Measurements from ENCODE around the gene NATD1. TPM values are rescaled to one million over a fixed set of nuclear protein-coding genes. Genes with fewer than 3 reads are reported as not detected.
"Not testable (repeated sequence)": the region's sequence is repeated elsewhere in the genome, so short reads cannot be mapped to it uniquely, and the experiment has no call there.

The NATD1 gene
- total RNA-seq, 1 donor from 2014 or later = 20.6 TPM

DNA sequence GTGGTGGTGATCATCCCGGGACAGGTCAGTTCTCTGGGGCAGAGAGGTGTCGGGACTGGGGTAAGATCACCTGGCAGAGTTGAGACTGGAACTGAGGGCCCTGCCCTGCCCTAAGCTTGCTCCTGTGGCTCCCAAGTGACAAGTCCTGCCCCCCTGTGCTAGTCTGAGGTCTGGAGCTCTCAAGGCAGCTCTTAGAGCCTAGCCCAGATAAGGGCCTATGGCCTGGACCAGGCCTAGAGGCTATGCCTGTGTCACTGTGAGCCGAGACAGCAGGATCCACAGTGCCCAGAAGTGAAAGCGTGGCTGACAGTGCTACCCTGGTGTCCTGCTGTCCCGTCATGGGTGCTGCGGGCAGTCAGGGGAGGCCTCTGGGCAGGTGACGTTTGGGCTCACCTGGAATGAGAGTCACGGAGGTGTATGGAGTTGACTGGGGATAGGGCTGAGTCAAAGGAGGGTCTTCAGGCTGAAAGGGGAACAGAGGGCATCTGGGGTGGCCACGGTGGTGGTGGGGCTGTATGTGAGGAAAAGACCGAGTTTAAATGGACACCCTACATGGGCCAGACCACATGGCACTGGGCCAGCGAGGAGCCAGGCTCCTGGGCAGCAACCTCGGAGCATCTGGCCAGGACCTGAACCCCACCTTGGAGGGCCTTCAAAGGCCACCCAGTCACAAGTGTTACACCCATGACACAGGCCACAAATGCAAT is 5.5 kb downstream of the NATD1 start:
- no peak for DNase-seq (ENCODE audit: low spot score)

DNA sequence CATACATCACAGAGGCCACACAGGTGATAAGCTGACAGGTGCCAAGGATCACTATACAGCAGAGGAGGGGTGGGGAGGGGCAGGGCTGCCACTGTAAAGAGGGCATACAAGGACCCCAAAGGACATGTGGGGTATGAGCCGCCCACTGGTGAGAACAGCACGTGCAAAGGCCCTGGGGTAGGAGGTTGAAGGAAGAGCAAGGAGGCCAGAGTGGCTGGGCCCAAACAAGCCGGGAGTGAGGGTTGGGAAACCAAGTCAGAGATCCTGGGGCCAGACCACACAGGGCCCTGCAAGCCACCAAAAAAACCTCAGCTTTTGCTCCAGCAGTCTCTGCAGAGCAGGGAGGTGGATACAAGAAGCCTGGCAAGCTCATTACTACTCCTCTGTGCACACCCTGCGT is 6.5 kb downstream of the NATD1 start:
- no peak for DNase-seq (ENCODE audit: low spot score)

DNA sequence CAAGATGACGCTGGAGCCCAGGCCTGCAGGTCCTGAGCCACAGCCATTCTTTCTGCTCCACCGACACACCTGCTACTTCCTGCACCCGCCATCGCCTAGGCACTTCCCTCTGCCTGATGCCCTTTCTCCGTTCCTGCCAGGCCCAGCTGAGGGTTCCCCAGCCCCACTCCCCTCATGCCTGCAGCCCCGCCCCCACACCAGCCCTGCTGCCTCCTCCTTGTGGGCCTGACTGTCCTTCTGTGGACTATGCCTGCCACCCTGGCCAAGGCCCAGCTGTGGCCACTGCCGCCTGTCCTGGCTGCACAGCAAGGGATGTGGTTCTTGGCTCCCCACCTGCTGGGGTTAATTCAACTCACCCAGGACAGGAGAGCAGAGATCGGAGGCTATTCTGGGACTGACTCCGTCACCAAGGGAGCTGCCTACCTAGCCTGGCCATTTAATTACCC is 7.5 kb downstream of the NATD1 start:
- DNase-seq (ENCODE audit: low spot score) = no peak

DNA sequence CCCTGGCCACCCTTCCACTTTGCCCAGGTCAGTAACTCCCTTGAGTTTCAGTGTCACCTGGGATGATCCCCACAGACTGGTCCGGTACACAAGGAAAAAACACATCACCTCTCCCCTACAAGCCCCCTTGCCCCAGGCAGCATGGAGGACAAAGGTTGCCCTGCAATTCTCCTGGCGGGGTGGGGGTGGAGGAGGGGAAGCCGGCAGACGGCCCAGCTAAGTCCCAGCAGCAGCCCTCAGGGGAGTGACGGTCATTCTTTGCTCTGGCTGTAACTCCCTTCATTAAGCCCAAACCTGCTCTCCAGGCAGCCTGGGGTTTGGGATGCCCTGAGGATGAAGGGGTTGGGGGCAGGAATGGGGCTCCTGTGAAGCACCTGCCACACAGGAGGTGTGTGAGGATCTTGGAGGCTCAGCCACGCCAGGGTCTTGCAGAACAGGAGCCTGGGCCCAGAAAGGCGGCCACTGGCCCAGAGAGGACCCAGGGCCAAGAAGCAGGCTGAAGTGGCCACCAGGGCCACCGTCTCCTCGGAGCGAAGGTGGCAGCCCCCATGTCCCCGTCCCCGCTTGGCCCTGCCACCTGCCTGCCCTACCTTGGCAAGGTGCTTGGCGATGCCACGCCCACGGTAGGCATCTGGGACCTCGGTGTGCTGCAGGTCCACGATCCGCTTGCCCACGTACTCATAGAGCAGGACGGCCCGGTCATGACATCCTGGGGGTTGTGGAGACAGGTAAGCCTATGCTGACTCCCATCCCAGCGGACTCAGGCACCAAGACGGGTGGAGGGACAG is 9.5 kb downstream of the NATD1 start:
- no peak for DNase-seq (ENCODE audit: low spot score)

DNA sequence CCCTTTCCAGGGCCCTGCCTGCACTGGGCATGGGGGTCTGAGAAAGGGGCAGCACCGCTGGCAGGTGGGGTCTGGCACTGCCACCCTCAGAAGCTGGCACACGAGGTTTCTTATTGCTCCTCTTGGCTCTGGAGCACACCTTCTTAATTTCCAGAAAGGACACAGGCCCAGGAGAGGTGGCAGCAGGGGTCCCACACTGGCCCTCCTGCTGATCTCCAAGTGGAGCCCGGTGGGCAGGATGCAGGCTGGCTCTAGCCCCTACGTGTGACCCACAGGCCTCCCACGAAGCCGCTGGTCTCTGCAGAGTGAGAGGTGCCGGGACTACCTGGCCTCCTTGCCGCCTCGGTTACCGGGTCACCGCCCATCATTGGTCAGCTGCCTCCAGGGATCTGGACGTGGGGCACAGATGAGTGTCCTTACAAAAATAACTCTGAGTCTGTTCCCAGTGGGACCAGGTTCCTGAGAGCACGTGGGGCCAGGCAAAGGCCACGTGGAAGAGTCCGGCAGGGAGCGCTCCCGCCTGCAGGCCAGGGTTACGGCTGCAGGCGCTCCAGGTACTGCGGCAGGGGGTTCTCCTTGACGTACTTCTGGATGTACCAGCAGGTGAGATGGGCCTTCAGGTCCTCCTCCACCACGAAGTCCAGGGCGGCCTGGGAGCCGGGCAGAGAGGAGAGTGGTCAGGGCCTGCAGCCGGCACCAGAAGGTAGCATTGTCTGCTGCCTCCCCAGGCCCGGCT is 10.3 kb downstream of the NATD1 start:
- no peak for DNase-seq (ENCODE audit: low spot score)

DNA sequence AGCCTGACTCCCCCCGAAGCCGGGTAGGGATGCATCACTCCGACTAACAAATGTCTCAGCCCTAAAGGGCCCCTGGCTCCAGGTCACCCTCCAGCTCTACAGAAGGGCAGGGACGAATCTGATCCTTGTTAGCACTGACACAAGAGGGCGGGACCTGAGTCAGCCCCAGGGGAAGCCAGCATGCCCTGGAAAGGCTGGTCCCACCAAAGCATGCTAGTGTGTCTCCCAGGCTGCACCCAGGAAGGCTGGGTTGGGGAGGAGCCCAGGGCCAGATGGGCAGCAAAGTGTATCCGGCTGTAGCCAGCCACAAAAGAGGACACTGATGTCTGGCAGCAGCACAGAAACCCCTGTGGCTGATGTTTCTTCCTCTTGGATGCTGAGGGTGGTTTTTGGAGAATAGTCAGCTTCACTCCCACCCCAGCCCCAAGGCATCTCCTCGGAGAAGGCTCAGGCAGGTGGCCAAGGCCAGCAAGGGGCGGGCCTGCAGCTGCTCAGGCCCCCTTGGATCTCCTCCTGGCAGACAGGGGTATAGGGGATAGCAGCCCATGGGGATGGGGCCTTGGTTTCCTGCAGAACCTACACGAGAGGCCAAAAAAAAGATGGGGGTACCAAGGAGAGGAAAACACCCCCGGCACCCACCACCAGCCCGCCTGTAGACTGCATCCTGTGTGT is 11.0 kb downstream of the NATD1 start:
- DNase-seq (ENCODE audit: low spot score) = no peak

DNA sequence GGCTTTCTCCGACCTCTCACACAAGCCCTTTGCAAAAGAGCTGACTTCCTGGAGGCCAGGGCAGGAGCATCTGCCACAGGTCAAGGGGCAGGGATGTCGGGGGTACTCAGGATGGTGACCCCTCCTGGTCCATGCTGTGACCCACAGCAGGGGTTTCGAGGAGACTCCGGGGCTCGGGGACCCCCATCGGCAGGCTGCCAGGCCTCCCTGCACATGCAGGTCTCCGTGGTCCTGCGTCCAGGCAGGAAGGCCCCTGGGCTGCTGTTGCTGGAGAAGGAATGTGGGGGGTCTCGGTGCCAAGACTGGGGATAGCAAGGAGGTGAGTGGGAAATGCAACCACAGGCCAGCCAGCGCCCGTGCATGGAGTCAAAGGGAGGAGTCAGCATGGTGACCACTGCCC is 11.6 kb downstream of the NATD1 start:
- DNase-seq (ENCODE audit: low spot score) = no peak

DNA sequence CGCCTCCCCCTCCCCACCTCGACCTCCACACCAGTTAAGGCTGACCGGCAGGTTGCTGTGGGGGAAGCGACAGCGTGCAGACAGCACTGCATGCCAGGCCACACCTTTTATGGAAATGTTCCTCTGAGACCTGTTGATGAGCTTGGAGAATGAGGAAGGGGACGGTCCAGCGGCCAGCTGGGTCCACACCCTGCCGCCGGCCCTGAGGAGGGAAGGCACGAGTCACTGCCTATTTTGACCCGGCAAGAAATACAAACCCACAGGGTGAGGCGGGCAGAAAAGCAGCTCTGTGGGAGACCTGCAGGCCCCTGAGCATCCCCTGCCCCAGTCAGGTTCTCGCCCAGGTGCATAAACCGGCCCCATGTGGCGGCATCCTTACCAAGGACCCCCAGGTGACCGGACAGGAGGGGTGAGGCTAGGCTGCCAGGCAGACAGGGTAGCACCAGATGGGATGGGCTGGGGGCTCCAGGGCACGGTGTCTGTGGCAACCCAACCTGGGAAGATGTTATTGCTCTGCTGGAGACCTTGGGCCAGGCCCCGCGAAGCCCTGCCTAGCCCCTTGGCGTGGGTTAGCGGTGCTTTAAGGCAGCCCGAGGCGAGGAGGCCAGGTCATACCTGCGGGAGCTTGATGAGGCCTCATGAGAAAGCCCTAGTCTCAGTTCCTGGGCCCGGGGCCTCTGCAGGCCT is 12.7 kb downstream of the NATD1 start:
- DNase-seq (ENCODE audit: low spot score) = no peak

DNA sequence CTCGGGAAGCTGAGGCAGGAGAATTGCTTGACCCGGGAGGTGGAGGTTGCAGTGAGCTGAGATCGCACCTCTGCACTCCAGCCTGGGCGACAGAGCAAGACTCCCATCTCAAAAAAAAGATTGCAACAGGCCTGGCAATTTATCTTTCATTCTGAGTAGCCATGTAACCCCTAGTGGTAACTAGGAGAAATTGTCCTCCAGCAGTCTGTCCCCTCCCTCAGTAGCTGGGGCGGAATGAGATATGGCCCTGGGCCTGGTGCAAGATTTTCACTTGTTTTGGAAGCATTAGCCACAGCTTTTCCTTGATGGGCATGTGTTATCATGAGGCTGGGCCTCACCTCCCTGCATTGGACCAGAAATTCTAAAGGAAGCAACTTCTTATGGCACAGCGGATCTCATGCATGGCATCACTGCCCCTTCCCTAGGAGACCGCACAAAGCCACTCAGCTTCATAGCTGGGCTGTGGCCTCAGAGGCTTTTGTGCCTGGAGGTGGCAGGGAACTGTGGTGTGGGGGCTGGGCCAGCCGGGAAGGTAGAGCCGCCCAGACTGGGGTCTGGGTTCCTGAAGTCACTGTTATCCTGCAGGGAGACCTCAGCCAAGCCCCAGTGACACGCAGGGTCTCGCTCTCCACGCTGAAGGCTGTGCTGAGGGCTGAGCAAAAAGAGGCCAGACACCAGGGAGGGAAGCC is 13.4 kb downstream of the NATD1 start:
- DNase-seq (ENCODE audit: low spot score) = no peak

DNA sequence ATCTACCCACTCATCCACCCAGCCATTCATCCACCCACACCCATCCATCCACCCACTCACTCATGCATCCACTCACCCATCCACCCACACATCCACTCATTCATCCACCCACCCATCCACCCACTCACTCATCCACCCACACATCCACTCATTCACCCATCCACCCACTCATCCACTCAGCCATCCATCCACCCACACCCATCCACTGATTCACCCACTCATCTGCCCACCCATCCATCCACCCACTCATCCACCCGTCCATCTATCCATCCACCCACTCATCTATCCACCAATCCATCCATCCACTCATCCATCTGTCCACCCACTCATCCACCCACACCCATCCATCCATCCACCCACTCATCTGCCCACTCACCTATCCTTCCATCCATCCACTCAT is 17.3 kb downstream of the NATD1 start:
- no peak for DNase-seq (ENCODE audit: low spot score)

DNA sequence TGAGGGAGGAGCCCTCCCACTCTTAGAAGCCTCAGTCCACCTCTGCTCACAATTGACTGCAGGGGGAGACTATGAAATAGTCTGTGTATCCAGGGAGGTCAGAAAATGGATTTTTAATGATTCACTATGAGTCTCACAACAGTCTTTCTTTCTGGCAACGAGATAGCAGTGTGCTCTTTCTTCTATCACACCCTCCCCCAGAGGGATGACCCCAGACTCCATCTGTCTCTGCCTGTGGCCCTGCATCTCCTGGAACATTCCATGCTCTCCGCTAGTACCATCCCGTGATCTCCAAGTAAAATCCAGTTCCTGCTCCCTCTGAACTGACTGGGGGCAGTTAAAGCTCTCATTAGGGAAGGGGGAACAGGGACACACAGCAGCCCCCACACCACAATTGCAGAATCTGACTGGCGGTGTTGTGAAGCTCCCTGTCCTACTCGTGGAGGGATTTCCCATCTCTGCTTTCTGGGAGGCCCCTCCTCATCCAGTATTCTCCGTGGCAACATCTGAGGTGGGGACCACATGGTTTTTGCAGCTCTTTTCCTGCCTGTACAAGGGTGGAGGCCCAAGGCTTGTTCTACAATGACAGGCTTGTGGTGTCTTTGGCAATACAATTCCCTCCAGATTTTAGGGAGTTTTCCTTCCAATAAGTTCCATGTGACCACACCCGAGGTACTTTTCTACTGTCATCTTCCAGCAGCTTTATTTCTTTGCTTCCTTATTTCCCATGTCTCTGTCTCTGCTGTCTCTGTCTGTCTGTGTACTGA is 19.4 kb downstream of the NATD1 start:
- DNase-seq (ENCODE audit: low spot score) = no peak

DNA sequence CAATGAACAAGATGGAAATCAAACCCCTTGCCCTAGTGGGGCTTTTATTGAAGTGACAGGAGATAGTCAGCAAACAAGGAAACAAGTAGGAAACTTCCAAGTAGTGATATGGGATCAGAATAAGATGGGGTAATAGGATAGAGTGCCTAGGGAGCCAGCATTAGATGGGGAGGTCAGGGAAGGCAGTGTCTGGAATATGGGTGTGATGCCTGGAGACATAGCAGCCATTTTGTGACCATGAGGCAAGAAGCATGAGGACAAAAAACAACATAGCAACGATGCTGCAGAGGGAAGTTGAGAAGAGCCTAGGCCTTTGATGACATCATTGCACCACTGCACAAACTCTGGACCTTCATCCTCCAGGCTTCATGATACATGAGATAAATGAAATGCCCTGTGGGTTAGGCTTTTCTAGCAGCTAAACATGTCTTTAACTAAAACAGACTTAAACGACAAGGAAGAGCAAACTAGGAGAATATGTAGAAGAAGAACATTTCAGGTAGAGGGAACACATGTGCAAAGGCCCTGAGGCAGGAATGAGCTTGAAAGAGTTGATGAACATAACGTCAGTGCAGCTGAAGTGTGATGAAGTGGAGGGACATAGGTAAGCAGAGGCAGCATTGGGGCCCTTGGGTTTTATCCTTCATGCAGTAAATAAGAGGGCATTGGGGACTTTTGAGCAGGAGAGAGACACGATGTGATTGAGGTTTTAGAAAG is 21.0 kb downstream of the NATD1 start:
- no peak for DNase-seq (ENCODE audit: low spot score)

DNA sequence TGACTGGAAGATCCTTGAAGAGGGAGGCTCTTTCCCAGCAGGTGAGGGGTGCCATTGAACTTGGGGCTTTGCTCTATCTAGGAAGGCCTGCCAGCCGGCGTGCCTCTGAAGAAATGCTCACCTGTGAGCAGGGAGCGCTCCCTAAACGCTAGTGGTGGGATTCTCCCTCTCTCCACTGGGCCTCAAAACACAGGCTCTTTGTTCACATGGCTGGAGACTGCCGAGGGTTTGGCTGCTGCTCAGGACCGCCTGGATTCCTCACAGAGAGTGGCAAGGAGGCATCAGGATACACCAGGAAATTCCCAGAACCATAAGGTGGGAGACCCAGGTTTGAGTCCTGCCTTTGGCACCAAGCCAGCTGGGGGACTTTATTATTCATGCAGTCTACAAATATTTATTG is 21.7 kb downstream of the NATD1 start:
- no peak for DNase-seq (ENCODE audit: low spot score)

DNA sequence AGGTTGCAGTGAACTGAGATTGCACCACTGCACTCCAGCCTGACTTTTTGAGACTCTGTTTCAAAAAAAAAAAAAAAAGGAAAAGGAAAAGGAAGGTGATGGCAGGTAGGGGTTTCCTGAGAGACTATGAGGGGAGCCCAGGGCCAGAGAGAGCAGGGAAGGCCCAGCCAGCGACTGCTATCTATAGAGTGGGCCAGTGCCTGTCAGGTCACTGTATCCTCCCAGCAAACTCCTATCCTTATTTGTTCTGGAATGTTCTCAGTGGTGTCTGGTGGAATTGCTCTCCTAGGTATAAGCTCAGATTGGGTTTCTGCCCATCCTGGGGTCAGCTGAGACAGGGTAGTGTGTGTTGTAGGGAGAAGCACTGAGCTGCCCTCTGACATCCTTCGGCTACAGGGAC is 24.4 kb downstream of the NATD1 start:
- no peak for DNase-seq (ENCODE audit: low spot score)

DNA sequence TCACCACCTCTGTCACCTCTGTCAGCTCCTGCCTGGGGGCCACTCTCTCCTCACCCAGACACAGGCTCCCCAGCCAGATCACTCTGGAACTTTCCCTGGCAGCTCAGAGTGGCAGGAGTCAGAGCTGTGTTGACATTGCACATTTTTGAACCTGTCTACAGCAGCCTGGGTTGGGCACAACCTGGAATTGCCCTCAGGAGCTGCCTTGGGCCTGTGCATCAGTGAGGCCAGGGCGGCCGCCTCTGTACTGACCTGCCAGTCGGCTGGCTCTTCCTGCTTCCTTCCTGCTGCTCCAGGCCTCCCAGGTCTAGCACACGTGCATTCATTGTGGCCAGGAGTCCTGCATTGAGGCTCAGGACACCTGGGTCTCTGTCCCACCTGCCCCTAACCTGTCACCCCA is 25.1 kb downstream of the NATD1 start:
- no peak for DNase-seq (ENCODE audit: low spot score)

DNA sequence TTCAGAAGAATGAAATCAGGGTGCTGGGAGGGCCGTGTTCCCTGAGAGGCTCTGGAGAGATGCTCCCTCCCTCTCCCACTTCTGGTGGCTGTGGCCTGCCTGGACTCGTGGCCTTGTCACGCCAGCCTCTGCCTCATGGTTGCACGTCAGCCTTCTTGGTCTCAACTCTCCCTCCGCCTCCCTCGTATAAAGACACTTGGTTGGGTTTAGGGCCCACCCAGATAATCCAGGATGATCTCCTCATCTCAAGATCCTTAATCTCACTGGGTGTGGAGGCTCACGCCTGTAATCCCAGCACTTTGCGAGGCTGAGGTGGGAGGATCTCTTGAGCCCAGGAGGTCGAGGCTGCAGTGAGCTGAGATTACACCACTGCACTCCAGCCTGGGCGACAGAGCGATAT is 25.9 kb downstream of the NATD1 start:
- DNase-seq (ENCODE audit: low spot score) = not testable (repeated sequence)

DNA sequence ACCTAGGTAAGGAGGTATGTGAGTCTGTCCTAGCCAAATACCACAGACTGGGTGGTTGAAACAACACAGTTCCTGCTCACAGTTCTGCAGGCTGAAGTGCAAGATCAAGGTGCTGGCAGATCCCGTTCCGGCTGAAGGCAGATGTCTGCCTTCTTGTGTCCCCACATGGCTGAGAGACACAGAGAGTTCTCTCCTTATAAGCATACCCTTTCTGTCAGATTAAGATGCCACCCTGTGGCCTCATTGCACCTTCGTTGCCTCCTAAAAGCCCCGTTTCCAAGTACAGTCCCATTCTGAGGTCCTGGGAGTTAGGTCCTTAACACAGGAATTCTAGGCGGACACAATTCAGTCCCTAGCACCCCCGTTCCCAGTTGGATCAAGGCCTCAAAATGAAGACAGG is 30.1 kb downstream of the NATD1 start:
- DNase-seq (ENCODE audit: low spot score) = no peak

DNA sequence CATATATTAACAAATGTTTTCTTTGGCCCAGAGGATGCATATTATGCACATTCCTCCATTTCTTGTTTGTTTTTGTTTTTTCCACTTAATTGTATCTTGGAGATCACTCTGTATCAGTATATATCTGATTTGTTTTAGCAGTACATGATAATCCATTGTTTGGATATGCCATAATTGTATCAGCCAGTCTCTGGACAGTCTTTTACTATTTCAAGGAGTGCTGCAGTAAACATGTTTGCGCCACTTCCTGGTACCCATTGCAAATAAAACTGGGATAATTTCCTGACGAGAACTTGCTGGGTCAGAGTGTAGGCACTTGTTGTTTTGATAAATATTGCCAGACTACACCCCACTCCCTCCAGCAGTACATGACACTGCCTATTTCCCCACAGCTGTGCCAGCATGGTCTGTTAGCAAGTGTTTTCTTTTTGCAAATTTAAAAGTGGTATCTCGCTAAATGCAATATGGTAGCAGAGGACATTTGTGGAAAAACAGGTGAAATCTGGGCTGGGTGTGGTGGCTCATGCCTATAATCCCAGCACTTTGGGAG is 34.3 kb downstream of the NATD1 start:
- no peak for DNase-seq (ENCODE audit: low spot score)

DNA sequence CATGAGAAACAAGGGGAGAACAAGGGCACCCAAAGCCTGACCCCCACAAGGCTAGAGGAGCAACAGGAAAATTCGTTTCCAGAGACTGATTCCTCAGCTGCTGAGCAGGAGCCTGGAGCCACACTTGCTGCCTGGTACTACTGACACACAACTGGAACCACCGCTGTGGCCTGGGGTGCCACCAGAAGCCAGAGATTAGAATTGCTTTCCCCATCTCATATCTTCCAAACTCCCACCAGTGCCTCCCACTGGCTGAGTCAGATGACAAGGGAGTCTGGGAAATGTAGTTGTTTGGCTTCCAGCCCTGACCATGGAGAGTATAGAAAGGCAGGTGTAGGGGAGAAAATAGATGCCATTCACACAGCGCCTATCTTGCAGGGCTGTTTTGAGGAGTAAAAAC is 35.1 kb downstream of the NATD1 start:
- no peak for DNase-seq (ENCODE audit: low spot score)
